Stimulated activated CD8-positive, alpha-beta memory T cell treated with anti-CD3 and anti-CD28 coated beads, Interleukin-2, amount 100 ng/mL, for 1 hour (primary cell): Measurements from ENCODE around the gene EPB42.
"Not testable (repeated sequence)": the region's sequence is repeated elsewhere in the genome, so short reads cannot be mapped to it uniquely, and the experiment has no call there.

Experiments
- DNase-seq, 2 donors: peaks; one replicate each; pipeline ENCODE4 v3.0.0-alpha.2; 2020; ENCODE audit warnings: low read depth in 2 of 2

EPB42 gene

GRCh38 chr15:43241100-43241499, 20.3 kb upstream of the EPB42 start:
- no peak for DNase-seq

- no peak for DNase-seq
These were observed 19.1 kb upstream of the EPB42 start for GRCh38 chr15:43239732-43240491.

- DNase-seq: no peak
These were observed 17.9 kb upstream of the EPB42 start for GRCh38 chr15:43238671-43239131.

- DNase-seq: no peak
These were observed 17.1 kb upstream of the EPB42 start for GRCh38 chr15:43237842-43238470.

- DNase-seq: no peak
These were observed 14.7 kb upstream of the EPB42 start for GRCh38 chr15:43235536-43235935.

GRCh38 chr15:43232289-43232874, 11.6 kb upstream of the EPB42 start:
- no peak for DNase-seq

GRCh38 chr15:43230640-43231115, 9.9 kb upstream of the EPB42 start:
- no peak for DNase-seq

GRCh38 chr15:43229977-43230376, 9.2 kb upstream of the EPB42 start:
- DNase-seq: no peak

- DNase-seq: no peak
These were observed 5.9 kb upstream of the EPB42 start for GRCh38 chr15:43226436-43227305.

GRCh38 chr15:43225950-43226255, 5.1 kb upstream of the EPB42 start:
- not testable (repeated sequence) for DNase-seq

- no peak for DNase-seq
These were observed 4.6 kb upstream of the EPB42 start for GRCh38 chr15:43225201-43225949.

- DNase-seq: no peak
These were observed 604 bp upstream of the EPB42 start for GRCh38 chr15:43221422-43221821.

- no peak for DNase-seq
These were observed 589 bp downstream of the EPB42 start for GRCh38 chr15:43219929-43220928.

- no peak for DNase-seq
These were observed 1.7 kb downstream of the EPB42 start for GRCh38 chr15:43218908-43219706.

- DNase-seq: no peak
These were observed 4.9 kb downstream of the EPB42 start for GRCh38 chr15:43215961-43216360.

- DNase-seq: no peak
These were observed 6.1 kb downstream of the EPB42 start for GRCh38 chr15:43214592-43215295.

GRCh38 chr15:43214169-43214568, 6.6 kb downstream of the EPB42 start:
- no peak for DNase-seq

GRCh38 chr15:43213466-43213865, 7.4 kb downstream of the EPB42 start:
- DNase-seq: no peak

GRCh38 chr15:43212951-43213350, 7.9 kb downstream of the EPB42 start:
- DNase-seq: no peak
